Lower leg skin (tissue), 4 donors: Measurements from ENCODE around the gene FICD. TPM values are rescaled to one million over a fixed set of nuclear protein-coding genes. Genes with fewer than 3 reads are reported as not detected.
"Not testable (repeated sequence)": the region's sequence is repeated elsewhere in the genome, so short reads cannot be mapped to it uniquely, and the experiment has no call there.

Experiments used
- DNase-seq, 2 donors: peaks; one replicate each; pipeline ENCODE4 v3.0.0-alpha.2; 2019; ENCODE audit warnings: low spot score in 2 of 2
- H3K4me3 ChIP-seq: fragments of 200-600 bp; sonication (generic); 2 replicates; pipeline ENCODE4 v1.5.1; 2017; ENCODE audit warnings: mild to moderate bottlenecking, low read depth; ENCODE audit not compliant: poor library complexity, severe bottlenecking
- CTCF ChIP-seq, 3 donors: fragments of 450-650 bp; IDR thresholded peaks; one replicate each; pipeline ENCODE4 v1.5.1; 2016; ENCODE audit warnings: antibody characterized with exemption in 3 of 3, mild to moderate bottlenecking in 3 of 3, moderate library complexity in 2 of 3
- POLR2A ChIP-seq, 2 donors: fragments of 450-650 bp; IDR thresholded peaks; one replicate each; pipeline ENCODE4 v1.6.1; 2016 to 2017; ENCODE audit warnings: antibody characterized with exemption in 2 of 2, mild to moderate bottlenecking in 1 of 2, moderate library complexity in 1 of 2
- WGBS, 2 donors: methylation state at CpG; one replicate each; pipeline ENCODE4 v1.1.5; 2018; 5-methylcytosine and 5-hydroxymethylcytosine counted together
- intact Hi-C: fragments of 100-400 bp; cut with DNase I; formaldehyde crosslinking; loops from one replicate; pipeline ENCODE4 v1.15.0; 2023; ENCODE audit warnings: low total_unique reads
- total RNA-seq, 4 donors: library from RNA; depleted of rRNA; stranded (reverse); fragments of >200 nt; gene quantifications; one replicate each; pipeline ENCODE4 v1.1.0, GENCODE V29; 2016

FICD gene
- total RNA-seq, 4 donors from 2014 or later = 1.8 to 5.2 (median 3.6) TPM

GRCh38 chr12:108483213-108484059 lies 31.6 kb upstream of the FICD start:
- intact Hi-C loops = no loop called here
- TF ChIP-seq CTCF (IDR thresholded peaks at IDR 0.05) = no peak
- TF ChIP-seq POLR2A (IDR thresholded peaks at IDR 0.05) = no peak
- H3K4me3 ChIP-seq = no peak overlapping the region
- no peak for DNase-seq
- 54% methylated on average over 6 of the region's 6 CpGs for WGBS, 2 donors

- WGBS, 2 donors = 74 to 75% methylated on average over 2 of the region's 2 CpGs
Measured at GRCh38 chr12:108484431-108484830, 30.6 kb upstream of the FICD start.

GRCh38 chr12:108484845-108485244 lies 30.2 kb upstream of the FICD start:
- TF ChIP-seq CTCF (IDR thresholded peaks at IDR 0.05) (no peak), POLR2A (IDR thresholded peaks at IDR 0.05) (no peak)
- H3K4me3 ChIP-seq = no peak overlapping the region
- 67 to 91% methylated on average over 2 of the region's 2 CpGs for WGBS, 2 donors
- intact Hi-C loops = no loop called here
- no peak for DNase-seq

More at GRCh38 chr12:108484431-108484830, 30.6 kb upstream of the FICD start:
- H3K4me3 ChIP-seq = no peak overlapping the region
- TF ChIP-seq POLR2A (IDR thresholded peaks at IDR 0.05) (no peak), CTCF (IDR thresholded peaks at IDR 0.05) (no peak)
- DNase-seq = no peak
- intact Hi-C loops = no loop called here

GRCh38 chr12:108485371-108485770 lies 29.7 kb upstream of the FICD start:
- intact Hi-C loops, DNase-seq, H3K4me3 ChIP-seq: not testable (repeated sequence)
- WGBS, 2 donors = 80 to 82% methylated on average over 7 of the region's 7 CpGs

GRCh38 chr12:108487029-108487428 lies 28.0 kb upstream of the FICD start:
- intact Hi-C loops = not testable (repeated sequence)

GRCh38 chr12:108491256-108491655 lies 23.8 kb upstream of the FICD start:
- DNase-seq = no peak
- TF ChIP-seq CTCF (IDR thresholded peaks at IDR 0.05) (no peak), POLR2A (IDR thresholded peaks at IDR 0.05) (no peak)
- WGBS, 2 donors = 60% methylated on average over 2 of the region's 2 CpGs
- intact Hi-C loops = no loop called here
- no peak overlapping the region for H3K4me3 ChIP-seq

More at GRCh38 chr12:108487029-108487428, 28.0 kb upstream of the FICD start:
- not testable (repeated sequence) for DNase-seq, H3K4me3 ChIP-seq
- WGBS, 2 donors = 90 to 96% methylated on average over 4 of the region's 4 CpGs

GRCh38 chr12:108495054-108495453 lies 20.0 kb upstream of the FICD start:
- WGBS, 2 donors = 33 to 42% methylated on average over 1 of the region's 1 CpG
- intact Hi-C loops = no loop called here

More at GRCh38 chr12:108495054-108495453, 20.0 kb upstream of the FICD start:
- H3K4me3 ChIP-seq = no peak overlapping the region
- DNase-seq = peak in 1 of 2 donors; percentile 15
- TF ChIP-seq CTCF (IDR thresholded peaks at IDR 0.05) (no peak), POLR2A (IDR thresholded peaks at IDR 0.05) (no peak)
